Gastroesophageal sphincter (tissue), 4 donors: ENCODE measurements around the gene GSK3B. TPM values are rescaled to one million over a fixed set of nuclear protein-coding genes. Genes with fewer than 3 reads are reported as not detected.

Experiments
- ATAC-seq: fragments of 150-250 bp; one replicate; pipeline ENCODE4 v1.9.1; 2016; ENCODE audit warnings: mild to moderate bottlenecking, moderate library complexity
- H3K27ac ChIP-seq, 4 donors: fragments of 200-600 bp; sonication (generic) in 3 of 4; 1 replicate in 3 of 4; 2 replicates in 1 of 4; pipeline ENCODE4 v1.5.1; 2016 to 2019
- H3K27me3 ChIP-seq: fragments of 200-600 bp; sonication (generic); one replicate; pipeline ENCODE4 v1.5.1; 2019
- H3K36me3 ChIP-seq, 2 donors: fragments of 200-600 bp; sonication (generic); one replicate each; pipeline ENCODE4 v1.5.1; 2019; ENCODE audit warnings: control low read depth in 1 of 2
- H3K4me1 ChIP-seq, 3 donors: fragments of 200-600 bp; sonication (generic); 1 replicate in 2 of 3; 2 replicates in 1 of 3; pipeline ENCODE4 v1.5.1; 2016 to 2019; ENCODE audit warnings: control low read depth in 2 of 3
- H3K4me3 ChIP-seq, 2 donors: fragments of 200-600 bp; sonication (generic); one replicate each; pipeline ENCODE4 v1.5.1; 2019; ENCODE audit warnings: mild to moderate bottlenecking in 1 of 2, moderate library complexity in 1 of 2
- H3K9me3 ChIP-seq, 3 donors: fragments of 200-600 bp; sonication (generic); one replicate each; pipeline ENCODE4 v1.5.1; 2017 to 2019; ENCODE audit warnings: control low read depth in 2 of 3
- CTCF ChIP-seq, 4 experiments: fragments of 200-600 bp in 2 of 4; fragments of 450-650 bp in 2 of 4; sonication (generic) in 1 of 4; IDR thresholded peaks; one replicate each; pipeline ENCODE4 v1.5.1; 2017 to 2019; ENCODE audit warnings: antibody characterized with exemption in 4 of 4, mild to moderate bottlenecking in 2 of 4, moderate library complexity in 2 of 4
- EP300 ChIP-seq: sonication (generic); formaldehyde crosslinking; IDR thresholded peaks from one replicate; pipeline ENCODE4 v1.6.1; 2017; ENCODE audit warnings: antibody characterized with exemption, mild to moderate bottlenecking
- POLR2A ChIP-seq, 2 donors: fragments of 450-650 bp; IDR thresholded peaks; one replicate each; pipeline ENCODE4 v1.6.1; 2017; ENCODE audit warnings: antibody characterized with exemption in 2 of 2, mild to moderate bottlenecking in 2 of 2, moderate library complexity in 1 of 2
- POLR2AphosphoS5 ChIP-seq: sonication (generic); formaldehyde crosslinking; IDR thresholded peaks from one replicate; pipeline ENCODE4 v1.6.1; 2017; ENCODE audit warnings: antibody characterized with exemption
- WGBS, 2 donors: methylation state at CpG; one replicate each; pipeline ENCODE4 v1.1.5; 2018; ENCODE audit warnings: low coverage in 1 of 2; 5-methylcytosine and 5-hydroxymethylcytosine counted together
- total RNA-seq, 4 donors: library from RNA; depleted of rRNA; stranded (reverse); fragments of >200 nt; gene quantifications; one replicate each; pipeline ENCODE4 v1.1.0, GENCODE V29; 2016

GSK3B gene
- total RNA-seq, 4 donors from 2014 or later, result 32.7 to 40.6 (median 34.6) TPM

GRCh38 chr3:120070263-120070981 is 23.8 kb downstream of the GSK3B start:
- WGBS, 2 donors, result 77 to 88% methylated on average over 4 of the region's 4 CpGs

GRCh38 chr3:120067083-120067482 is 27.2 kb downstream of the GSK3B start:
- Histone ChIP-seq H3K4me3 (no peak overlapping the region), H3K4me1 (peaks cover 0 to 30% (median 0%) of the 10 kb centered on the region in 3 donors), H3K27ac (no peak overlapping the region), H3K9me3 (no peaks in the 10 kb centered on the region), H3K27me3 (no peaks in the 10 kb centered on the region), H3K36me3 (no peaks in the 10 kb centered on the region)
- no peak for TF ChIP-seq POLR2AphosphoS5
- TF ChIP-seq CTCF (IDR thresholded peaks at IDR 0.05), result no peak
- TF ChIP-seq EP300, result no peak
- no peak for ATAC-seq
- WGBS, 2 donors, result 86 to 88% methylated on average over 3 of the region's 3 CpGs

More at GRCh38 chr3:120070263-120070981, 23.8 kb downstream of the GSK3B start:
- Histone ChIP-seq H3K27me3 (no peaks in the 10 kb centered on the region), H3K27ac (no peak overlapping the region), H3K4me1 (peaks cover 0 to 27% (median 0%) of the 10 kb centered on the region in 3 donors), H3K9me3 (no peaks in the 10 kb centered on the region), H3K36me3 (no peaks in the 10 kb centered on the region), H3K4me3 (no peak overlapping the region)
- no peak for ATAC-seq
- TF ChIP-seq POLR2AphosphoS5 (no peak), POLR2A (IDR thresholded peaks at IDR 0.05) (no peak), EP300 (no peak), CTCF (IDR thresholded peaks at IDR 0.05) (no peak)

GRCh38 chr3:120066634-120067033 is 27.6 kb downstream of the GSK3B start:
- no peak for ATAC-seq
- 87 to 100% methylated on average over 2 to 3 of the region's 4 CpGs for WGBS, 2 donors

GRCh38 chr3:120064641-120065040 is 29.6 kb downstream of the GSK3B start:
- TF ChIP-seq POLR2AphosphoS5 (no peak), CTCF (IDR thresholded peaks at IDR 0.05) (no peak), EP300 (no peak), POLR2A (IDR thresholded peaks at IDR 0.05) (no peak)
- Histone ChIP-seq H3K27me3 (no peaks in the 10 kb centered on the region), H3K27ac (no peak overlapping the region), H3K9me3 (no peaks in the 10 kb centered on the region), H3K4me3 (no peak overlapping the region), H3K4me1 (peaks cover 0 to 21% (median 7%) of the 10 kb centered on the region in 3 donors), H3K36me3 (no peaks in the 10 kb centered on the region)
- WGBS, 2 donors, result 76 to 79% methylated on average over 2 of the region's 2 CpGs
- ATAC-seq, result no peak

More at GRCh38 chr3:120066634-120067033, 27.6 kb downstream of the GSK3B start:
- H3K27ac ChIP-seq, result no peak overlapping the region
- H3K27me3 ChIP-seq, result no peaks in the 10 kb centered on the region
- no peaks in the 10 kb centered on the region for H3K9me3 ChIP-seq
- no peaks in the 10 kb centered on the region for H3K36me3 ChIP-seq
- TF ChIP-seq POLR2AphosphoS5, result no peak
- no peak for TF ChIP-seq EP300
- no peak for TF ChIP-seq POLR2A (IDR thresholded peaks at IDR 0.05)
- no peak for TF ChIP-seq CTCF (IDR thresholded peaks at IDR 0.05)
- H3K4me3 ChIP-seq, result no peak overlapping the region
- H3K4me1 ChIP-seq, result peaks cover 0 to 26% (median 0%) of the 10 kb centered on the region in 3 donors

- H3K4me1 ChIP-seq, result peaks cover 0 to 26% (median 7%) of the 10 kb centered on the region in 3 donors
- no peak overlapping the region for H3K4me3 ChIP-seq
- H3K27me3 ChIP-seq, result no peaks in the 10 kb centered on the region
- H3K27ac ChIP-seq, result no peak overlapping the region
- 80 to 83% methylated on average over 4 of the region's 4 CpGs for WGBS, 2 donors
- H3K9me3 ChIP-seq, result no peaks in the 10 kb centered on the region
- no peak for ATAC-seq
- no peaks in the 10 kb centered on the region for H3K36me3 ChIP-seq
- TF ChIP-seq CTCF (IDR thresholded peaks at IDR 0.05), result no peak
- TF ChIP-seq POLR2A (IDR thresholded peaks at IDR 0.05), result no peak
These were observed 31.8 kb downstream of the GSK3B start for GRCh38 chr3:120062474-120062873.
